NK-92 treated with Interleukin-12 subunit alpha and Interleukin-12 subunit beta, amount 100 ng/mL, for 24 hours (cell line): Measurements from ENCODE around the gene TMCO1.
"Not testable (repeated sequence)": the region's sequence is repeated elsewhere in the genome, so short reads cannot be mapped to it uniquely, and the experiment has no call there.

Experiments
- DNase-seq: peaks from one replicate; lab custom pipeline; 2025; lab: John Stamatoyannopoulos, UW

TMCO1 gene

GRCh38 chr1:165686971-165687433 is 81.7 kb downstream of the TMCO1 start:
- DNase-seq, result no peak

GRCh38 chr1:165686121-165686970 is 82.3 kb downstream of the TMCO1 start:
- DNase-seq, result no peak

GRCh38 chr1:165683848-165684485 is 84.7 kb downstream of the TMCO1 start:
- DNase-seq, result no peak

GRCh38 chr1:165680773-165681172 is 87.9 kb downstream of the TMCO1 start:
- not testable (repeated sequence) for DNase-seq

GRCh38 chr1:165680303-165680702 is 88.4 kb downstream of the TMCO1 start:
- DNase-seq, result no peak

GRCh38 chr1:165679282-165680036 is 89.2 kb downstream of the TMCO1 start:
- no peak for DNase-seq

- DNase-seq, result no peak
These were observed 90.2 kb downstream of the TMCO1 start for GRCh38 chr1:165678509-165678908.
